Measurements from ENCODE around the gene PLXNB2.

GRCh38 chr22:50343541-50343935, 36.1 kb upstream of the PLXNB2 start:
- no peak for TF ChIP-seq CTCF (IDR thresholded peaks at IDR 0.05)
- TF ChIP-seq POLR2A (IDR thresholded peaks at IDR 0.05): no peak
